Measurements from ENCODE around the gene POMGNT1.
A peak's percentile ranks its signal among the peaks of the same experiment; 100 is the strongest.

Gene POMGNT1

DNA sequence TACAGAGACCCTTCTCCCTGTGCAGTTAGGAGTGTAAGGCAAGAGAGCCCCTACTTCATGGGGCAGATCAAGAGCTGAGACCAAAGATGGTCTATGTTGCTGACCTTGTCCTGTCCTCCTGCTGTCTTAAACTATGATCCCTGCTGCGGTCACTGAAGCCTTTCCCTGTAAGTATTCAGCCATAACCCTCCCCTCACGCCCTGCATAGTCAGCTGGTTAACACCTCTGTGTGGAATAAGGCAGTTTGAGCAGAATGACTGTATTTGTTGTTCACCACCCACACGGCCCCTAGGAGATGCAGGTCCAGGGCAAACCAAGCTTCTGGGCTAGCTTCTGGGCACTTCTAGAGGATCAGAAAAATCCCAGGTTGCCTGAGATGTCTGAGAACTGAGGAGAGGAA, 23.0 kb downstream of the POMGNT1 start:
- DNase-seq (ENCODE audit: insufficient read length, low spot score) = no peak
- no peak for FAIRE-seq
- TF ChIP-seq PAX5 (IDR thresholded peaks at IDR 0.05; ENCODE audit: insufficient read depth, low read length, severe bottlenecking) (no peak), SPI1 (IDR thresholded peaks at IDR 0.05; ENCODE audit: low read depth, low read length) (no peak), POU2F2 (IDR thresholded peaks at IDR 0.05; ENCODE audit: low read depth, low read length) (no peak), POLR2AphosphoS5 (IDR thresholded peaks at IDR 0.05; ENCODE audit: low read depth, low read length) (no peak), POLR2A (IDR thresholded peaks at IDR 0.05; ENCODE audit: low read depth, low read length) (no peak), TAF1 (IDR thresholded peaks at IDR 0.05; ENCODE audit: low read depth, low read length) (no peak)

GRCh38 chr1:46174448-46175231, 23.6 kb downstream of the POMGNT1 start, which contains the start of gene TSPAN1:
Gene TSPAN1, plus strand, starts transcription at chr1:46175087. Its CDS starts 6,021 bp downstream, at chr1:46181108.
- FAIRE-seq = no peak
- no peak for TF ChIP-seq POLR2AphosphoS5 (IDR thresholded peaks at IDR 0.05; ENCODE audit: low read depth, low read length)
- no peak for TF ChIP-seq PAX5 (IDR thresholded peaks at IDR 0.05; ENCODE audit: insufficient read depth, low read length, severe bottlenecking)

DNA sequence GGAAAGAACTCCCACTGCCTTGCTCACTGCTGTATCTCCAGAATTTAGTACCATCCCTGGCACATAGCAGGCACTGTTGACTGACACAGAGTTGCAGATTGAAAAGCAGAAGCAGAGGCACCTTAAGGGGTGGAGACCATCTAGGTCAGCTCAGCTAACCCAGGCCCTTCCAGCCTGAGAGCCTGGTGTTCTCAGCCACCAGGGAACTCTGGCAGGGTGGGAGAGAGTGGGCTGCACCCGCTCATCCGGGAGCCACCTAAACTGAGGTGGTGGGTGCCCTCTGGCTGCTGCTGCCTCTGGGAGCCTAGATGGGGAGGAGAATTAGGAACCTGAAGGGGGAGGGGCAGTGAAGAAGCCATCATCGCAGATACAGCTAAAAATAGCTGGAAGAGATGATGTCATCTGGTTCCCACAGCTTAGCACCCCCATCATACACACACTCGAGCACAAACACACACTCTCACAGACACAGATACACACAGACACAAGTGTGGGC, 24.8 kb downstream of the POMGNT1 start:
- TF ChIP-seq POU2F2 (IDR thresholded peaks at IDR 0.05; ENCODE audit: low read depth, low read length) (no peak), PAX5 (IDR thresholded peaks at IDR 0.05; ENCODE audit: insufficient read depth, low read length, severe bottlenecking) (no peak), TAF1 (IDR thresholded peaks at IDR 0.05; ENCODE audit: low read depth, low read length) (no peak)
- FAIRE-seq = peak; percentile 9
- no peak for DNase-seq (ENCODE audit: insufficient read length, low spot score)

More at GRCh38 chr1:46174448-46175231, 23.6 kb downstream of the POMGNT1 start, which contains the start of gene TSPAN1:
- DNase-seq (ENCODE audit: insufficient read length, low spot score) = no peak

DNA sequence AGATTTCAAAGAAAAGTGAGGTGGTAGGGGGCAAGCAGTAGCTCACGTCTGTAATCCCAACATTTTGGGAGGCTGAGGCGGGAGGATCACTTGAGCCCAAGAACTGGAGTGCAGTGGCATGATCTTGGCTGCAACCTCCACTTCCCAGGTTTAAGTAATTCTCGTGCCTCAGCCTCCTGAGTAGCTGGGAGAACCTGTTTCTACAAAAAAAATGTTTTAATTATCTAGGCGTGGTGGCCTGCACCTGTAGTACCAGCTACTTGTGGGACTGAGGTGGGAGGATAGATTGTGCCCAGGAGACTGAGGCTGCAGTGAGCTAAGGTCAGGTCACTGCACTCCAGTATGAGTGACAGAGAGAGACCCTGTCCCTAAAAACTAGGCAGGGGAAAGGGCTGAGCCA, 25.9 kb downstream of the POMGNT1 start:
- FAIRE-seq (no peak), DNase-seq (ENCODE audit: insufficient read length, low spot score) (no peak)

GRCh38 chr1:46171871-46172270, 26.4 kb downstream of the POMGNT1 start:
- TF ChIP-seq POLR2AphosphoS5 (IDR thresholded peaks at IDR 0.05; ENCODE audit: low read depth, low read length) = no peak
- no peak for TF ChIP-seq SPI1 (IDR thresholded peaks at IDR 0.05; ENCODE audit: low read depth, low read length)
- TF ChIP-seq PAX5 (IDR thresholded peaks at IDR 0.05; ENCODE audit: insufficient read depth, low read length, severe bottlenecking) = no peak
- TF ChIP-seq POU2F2 (IDR thresholded peaks at IDR 0.05; ENCODE audit: low read depth, low read length) = no peak
- no peak for TF ChIP-seq TAF1 (IDR thresholded peaks at IDR 0.05; ENCODE audit: low read depth, low read length)
- no peak for TF ChIP-seq POLR2A (IDR thresholded peaks at IDR 0.05; ENCODE audit: low read depth, low read length)
- no peak for FAIRE-seq
- no peak for DNase-seq (ENCODE audit: insufficient read length, low spot score)

More for the DNA sequence above, 25.9 kb downstream of the POMGNT1 start:
- TF ChIP-seq PAX5 (IDR thresholded peaks at IDR 0.05; ENCODE audit: insufficient read depth, low read length, severe bottlenecking) = no peak
- no peak for TF ChIP-seq SPI1 (IDR thresholded peaks at IDR 0.05; ENCODE audit: low read depth, low read length)
- TF ChIP-seq TAF1 (IDR thresholded peaks at IDR 0.05; ENCODE audit: low read depth, low read length) = no peak
- TF ChIP-seq POLR2AphosphoS5 (IDR thresholded peaks at IDR 0.05; ENCODE audit: low read depth, low read length) = no peak
- TF ChIP-seq POLR2A (IDR thresholded peaks at IDR 0.05; ENCODE audit: low read depth, low read length) = no peak
- no peak for TF ChIP-seq POU2F2 (IDR thresholded peaks at IDR 0.05; ENCODE audit: low read depth, low read length)

DNA sequence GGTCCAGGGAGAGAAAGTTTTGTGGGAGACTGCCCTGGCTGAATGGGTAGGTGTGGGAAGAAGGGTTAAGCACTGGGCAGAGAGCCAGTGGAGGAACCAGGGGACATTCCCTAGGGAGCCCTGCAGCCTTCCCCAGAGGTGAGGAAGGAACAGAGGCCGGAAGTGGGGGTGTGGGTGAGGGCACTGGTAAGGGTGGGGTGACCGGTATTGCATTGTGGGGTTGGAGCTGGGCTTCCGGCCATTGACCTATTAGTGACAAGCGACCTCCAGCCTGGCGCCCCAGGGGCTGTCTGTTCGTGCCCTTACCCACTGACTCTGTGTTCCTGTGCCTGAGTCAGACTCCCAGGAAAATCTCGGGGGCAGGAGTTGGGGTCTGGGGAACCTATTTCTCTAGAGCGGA, 26.9 kb downstream of the POMGNT1 start:
- no peak for FAIRE-seq
- TF ChIP-seq TAF1 (IDR thresholded peaks at IDR 0.05; ENCODE audit: low read depth, low read length) (no peak), POLR2A (IDR thresholded peaks at IDR 0.05; ENCODE audit: low read depth, low read length) (no peak), POLR2AphosphoS5 (IDR thresholded peaks at IDR 0.05; ENCODE audit: low read depth, low read length) (no peak), POU2F2 (IDR thresholded peaks at IDR 0.05; ENCODE audit: low read depth, low read length) (no peak), PAX5 (IDR thresholded peaks at IDR 0.05; ENCODE audit: insufficient read depth, low read length, severe bottlenecking) (no peak), SPI1 (IDR thresholded peaks at IDR 0.05; ENCODE audit: low read depth, low read length) (no peak)
- no peak for DNase-seq (ENCODE audit: insufficient read length, low spot score)

- TF ChIP-seq POLR2A (IDR thresholded peaks at IDR 0.05; ENCODE audit: low read depth, low read length) (no peak), PAX5 (IDR thresholded peaks at IDR 0.05; ENCODE audit: insufficient read depth, low read length, severe bottlenecking) (no peak)
- no peak for FAIRE-seq
- no peak for DNase-seq (ENCODE audit: insufficient read length, low spot score)
These were observed 28.3 kb downstream of the POMGNT1 start for GRCh38 chr1:46169811-46170454.

DNA sequence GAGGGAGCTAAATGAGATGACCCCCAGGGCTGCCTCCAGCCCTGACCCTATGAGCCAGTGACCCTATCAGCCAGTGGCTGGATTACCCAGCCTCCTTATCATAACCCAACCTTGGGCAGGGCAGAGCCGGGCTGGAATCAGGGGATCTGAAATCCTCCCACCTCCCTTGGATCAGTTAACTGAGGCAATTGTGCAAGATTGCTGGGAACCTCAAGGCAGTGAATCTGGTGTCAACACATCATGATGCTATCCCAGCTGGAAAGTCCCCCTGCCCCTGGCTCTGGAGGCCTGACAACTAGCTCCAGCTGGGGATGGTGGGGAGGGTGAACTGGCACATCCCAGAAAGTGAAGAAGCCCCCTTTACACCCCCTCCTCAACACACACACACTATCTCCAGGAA, 29.8 kb downstream of the POMGNT1 start:
- no peak for DNase-seq (ENCODE audit: insufficient read length, low spot score)
- no peak for FAIRE-seq
- TF ChIP-seq POLR2AphosphoS5 (IDR thresholded peaks at IDR 0.05; ENCODE audit: low read depth, low read length) = no peak
- no peak for TF ChIP-seq SPI1 (IDR thresholded peaks at IDR 0.05; ENCODE audit: low read depth, low read length)
- no peak for TF ChIP-seq POU2F2 (IDR thresholded peaks at IDR 0.05; ENCODE audit: low read depth, low read length)
- no peak for TF ChIP-seq PAX5 (IDR thresholded peaks at IDR 0.05; ENCODE audit: insufficient read depth, low read length, severe bottlenecking)
- TF ChIP-seq TAF1 (IDR thresholded peaks at IDR 0.05; ENCODE audit: low read depth, low read length) = no peak
- TF ChIP-seq POLR2A (IDR thresholded peaks at IDR 0.05; ENCODE audit: low read depth, low read length) = no peak

DNA sequence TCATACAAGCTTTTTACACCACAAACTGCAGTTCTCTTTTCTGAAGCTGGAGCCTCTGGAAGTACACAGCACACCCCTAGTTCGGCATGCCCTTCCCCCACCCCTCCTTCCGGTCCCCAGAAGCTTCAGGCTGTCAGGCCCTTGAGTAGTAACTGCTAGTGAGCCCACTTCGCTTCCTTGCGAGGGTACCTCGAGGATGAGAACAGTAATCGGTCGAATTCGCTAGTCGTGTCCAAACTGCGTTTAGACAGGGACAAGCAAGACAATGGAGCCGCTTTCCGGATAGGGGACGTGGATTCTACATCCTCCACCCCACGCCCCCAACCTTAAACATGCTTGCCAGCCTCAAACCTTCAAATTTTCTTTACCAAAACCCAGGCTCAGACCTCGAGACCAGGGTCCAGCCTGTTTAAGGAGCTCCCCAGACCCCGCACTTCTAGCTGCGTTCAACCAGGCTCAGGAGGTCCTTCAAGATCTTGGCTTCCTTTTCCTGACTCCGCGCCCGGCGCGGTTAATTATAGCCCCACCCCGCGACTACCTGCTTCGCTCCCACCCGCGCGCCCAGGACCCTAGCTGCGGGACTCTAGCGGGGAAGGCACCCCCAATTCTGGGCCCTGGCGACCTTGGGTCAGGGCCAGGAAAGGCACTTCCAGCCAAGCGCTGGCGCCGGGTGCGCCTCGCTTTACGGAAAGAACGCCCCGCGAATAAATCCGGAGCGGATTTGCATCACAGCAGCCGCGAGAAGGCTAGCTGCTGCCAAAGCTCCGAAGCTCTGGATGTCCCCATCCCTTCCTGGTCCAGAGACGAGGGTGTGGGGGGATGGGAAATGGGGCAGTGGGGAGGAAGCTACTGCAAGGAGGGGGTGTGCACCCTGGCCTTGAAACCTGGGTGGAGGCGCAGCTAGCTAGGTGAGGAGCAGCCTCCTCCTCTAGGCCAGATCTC, 31.4 kb downstream of the POMGNT1 start:
- DNase-seq (ENCODE audit: insufficient read length, low spot score) = peak; percentile 65
- TF ChIP-seq SPI1 (IDR thresholded peaks at IDR 0.05; ENCODE audit: low read depth, low read length) (peak; percentile 28; the same call in 1 of the 2 replicates), POLR2AphosphoS5 (IDR thresholded peaks at IDR 0.05; ENCODE audit: low read depth, low read length) (no peak)
- peak; percentile 95 for FAIRE-seq
